GM18868 (cell line): ENCODE measurements around the gene GMDS.
A peak's percentile ranks its signal among the peaks of the same experiment; 100 is the strongest.
"Not testable (repeated sequence)": the region's sequence is repeated elsewhere in the genome, so short reads cannot be mapped to it uniquely, and the experiment has no call there.

Experiments used
- ATAC-seq: cut with Tn5 transposase; IDR thresholded peaks from one replicate; pipeline ENCODE4 v1.9.1; 2021; ENCODE audit warnings: mild to moderate bottlenecking, moderate library complexity; ENCODE audit not compliant: unreplicated experiment

GMDS gene

GRCh38 chr6:1672379-1672778 lies 573.0 kb downstream of the GMDS start:
- no peak for ATAC-seq

DNA sequence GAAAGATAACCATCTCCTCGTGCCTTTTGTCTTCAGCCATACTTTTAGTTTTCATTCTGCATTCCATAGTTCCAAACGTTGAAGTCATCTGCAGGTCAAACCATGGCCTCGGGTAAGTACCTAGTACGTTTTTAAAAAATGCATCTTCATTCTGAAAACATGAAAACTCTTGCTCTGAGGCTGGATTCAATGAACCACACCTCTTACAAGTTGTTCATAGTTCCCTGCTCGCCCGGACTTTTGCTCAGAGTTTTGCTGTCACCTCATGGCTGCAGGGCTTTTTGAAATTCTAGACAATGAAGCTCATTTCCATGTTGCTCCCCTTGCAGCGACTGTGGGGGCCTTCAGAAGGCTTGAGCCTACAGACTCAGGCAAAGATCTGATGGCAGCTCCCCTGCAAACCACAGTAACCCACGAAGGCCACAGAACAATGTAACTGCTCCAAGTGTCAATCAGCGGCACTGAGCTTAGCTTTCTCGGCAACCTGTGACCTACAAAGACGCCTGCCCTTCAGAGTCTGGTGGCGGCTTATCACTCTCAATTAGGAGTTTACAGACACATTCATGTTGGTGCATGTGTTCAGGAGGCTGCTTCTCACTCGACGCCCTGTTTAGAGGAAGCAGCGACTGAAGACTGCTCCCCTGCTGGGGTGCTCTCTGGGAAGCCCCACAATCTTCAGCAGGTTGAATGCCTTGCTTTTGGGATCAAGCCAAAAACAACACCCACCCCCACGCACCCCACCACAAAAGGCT lies 574.5 kb downstream of the GMDS start:
- no peak for ATAC-seq

- no peak for ATAC-seq
Measured at GRCh38 chr6:1669996-1670395, 575.4 kb downstream of the GMDS start.

DNA sequence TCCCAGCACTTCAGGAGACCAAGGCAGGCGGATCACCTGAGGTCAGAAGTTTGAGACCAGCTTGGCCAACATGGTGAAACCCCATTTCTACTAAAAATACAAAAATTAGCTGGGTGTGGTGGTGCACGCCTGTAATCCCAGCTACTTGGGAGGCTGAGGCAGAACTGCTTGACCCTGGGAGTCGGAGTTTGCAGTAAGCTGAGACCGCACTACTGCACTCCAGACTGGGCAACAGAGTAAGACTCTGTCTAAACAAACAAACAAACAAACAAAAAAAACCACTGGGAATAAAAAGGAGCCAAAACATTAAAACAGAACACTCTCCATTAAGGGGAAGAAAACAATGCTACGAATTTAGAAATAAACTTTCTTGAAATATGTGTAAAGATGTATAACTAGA lies 576.9 kb downstream of the GMDS start:
- not testable (repeated sequence) for ATAC-seq

GRCh38 chr6:1667805-1668175 lies 577.6 kb downstream of the GMDS start:
- no peak for ATAC-seq

- ATAC-seq, result no peak
Measured at GRCh38 chr6:1667012-1667804, 578.2 kb downstream of the GMDS start.

DNA sequence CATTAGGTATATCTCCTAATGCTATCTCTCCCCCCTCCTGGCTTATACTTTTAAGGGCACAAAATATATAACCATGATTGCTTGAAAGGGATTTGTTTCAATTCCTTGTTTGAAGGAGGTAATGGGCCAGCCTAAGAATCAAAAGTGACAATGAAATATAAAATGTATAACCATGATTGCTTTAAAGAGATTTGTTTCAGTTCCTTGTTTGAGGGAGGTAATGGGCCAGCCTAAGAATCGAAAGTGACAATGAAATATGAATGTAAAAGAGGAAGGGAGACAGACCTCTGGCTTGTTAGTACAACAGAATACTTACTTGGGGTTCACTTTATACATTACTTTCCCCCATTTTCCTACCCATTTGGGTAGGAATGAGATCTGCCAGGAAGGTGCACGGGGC lies 580.2 kb downstream of the GMDS start:
- peak; percentile 96 for ATAC-seq

DNA sequence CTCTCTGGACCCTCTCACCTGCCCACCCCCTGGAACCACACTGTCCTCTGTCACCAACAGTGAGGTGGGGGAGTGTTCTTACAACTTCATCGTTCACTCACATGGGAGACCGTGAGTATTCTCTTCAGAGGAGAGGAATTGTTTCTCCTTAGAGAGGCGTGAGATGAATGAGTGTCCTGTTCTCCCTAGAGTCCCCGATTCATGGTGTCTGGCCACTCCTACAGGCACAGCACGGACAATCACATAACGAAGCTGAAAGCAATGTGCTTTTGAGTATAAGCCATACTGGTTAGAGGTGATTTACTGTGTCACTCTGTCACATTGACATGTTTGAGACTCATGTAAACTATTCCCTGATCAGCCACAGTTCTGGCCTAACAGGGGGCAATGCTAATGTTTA lies 581.1 kb downstream of the GMDS start:
- no peak for ATAC-seq

GRCh38 chr6:1663511-1663910 lies 581.9 kb downstream of the GMDS start:
- ATAC-seq, result no peak

DNA sequence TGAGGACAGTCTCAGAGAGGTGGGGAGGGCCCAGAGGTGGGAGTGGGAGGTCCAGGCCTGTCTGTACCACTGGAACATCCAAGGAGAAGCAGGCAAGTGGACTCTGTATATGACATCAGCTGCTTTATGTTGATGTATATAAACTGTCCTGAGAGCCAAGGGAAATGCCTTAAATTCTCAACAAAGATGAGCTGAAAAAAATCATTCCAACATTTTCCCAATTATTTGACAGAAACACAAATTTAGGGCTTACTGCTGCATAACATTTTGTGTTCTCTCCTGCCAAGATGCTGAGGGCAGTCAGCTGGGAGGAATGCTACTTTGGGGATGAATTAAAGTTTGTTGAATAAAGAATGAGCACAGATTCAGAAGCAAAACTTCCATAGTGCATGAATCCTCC lies 582.9 kb downstream of the GMDS start:
- ATAC-seq, result no peak

GRCh38 chr6:1659816-1660215 lies 585.6 kb downstream of the GMDS start:
- ATAC-seq, result no peak

GRCh38 chr6:1658212-1659005 lies 587.0 kb downstream of the GMDS start:
- ATAC-seq, result no peak

DNA sequence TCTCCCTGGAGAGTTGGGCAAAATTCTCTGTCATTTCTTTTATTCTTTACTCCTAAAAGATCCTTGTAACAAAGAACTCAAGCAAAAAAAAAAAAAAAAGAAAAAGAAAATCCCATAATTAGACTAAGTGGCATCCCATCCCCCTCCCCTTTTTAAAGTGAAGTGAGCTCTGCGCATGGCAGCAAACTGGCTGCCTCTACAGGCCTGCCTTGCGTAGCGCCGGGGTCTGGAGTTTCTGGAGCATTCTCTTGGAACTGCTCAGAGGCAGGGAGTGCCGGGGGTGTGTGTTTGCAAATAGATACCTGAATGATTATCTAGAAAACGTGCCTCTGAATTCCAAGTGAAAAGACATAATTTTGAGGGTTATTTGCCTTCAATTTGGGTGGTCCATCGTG lies 587.6 kb downstream of the GMDS start:
- ATAC-seq, result no peak

DNA sequence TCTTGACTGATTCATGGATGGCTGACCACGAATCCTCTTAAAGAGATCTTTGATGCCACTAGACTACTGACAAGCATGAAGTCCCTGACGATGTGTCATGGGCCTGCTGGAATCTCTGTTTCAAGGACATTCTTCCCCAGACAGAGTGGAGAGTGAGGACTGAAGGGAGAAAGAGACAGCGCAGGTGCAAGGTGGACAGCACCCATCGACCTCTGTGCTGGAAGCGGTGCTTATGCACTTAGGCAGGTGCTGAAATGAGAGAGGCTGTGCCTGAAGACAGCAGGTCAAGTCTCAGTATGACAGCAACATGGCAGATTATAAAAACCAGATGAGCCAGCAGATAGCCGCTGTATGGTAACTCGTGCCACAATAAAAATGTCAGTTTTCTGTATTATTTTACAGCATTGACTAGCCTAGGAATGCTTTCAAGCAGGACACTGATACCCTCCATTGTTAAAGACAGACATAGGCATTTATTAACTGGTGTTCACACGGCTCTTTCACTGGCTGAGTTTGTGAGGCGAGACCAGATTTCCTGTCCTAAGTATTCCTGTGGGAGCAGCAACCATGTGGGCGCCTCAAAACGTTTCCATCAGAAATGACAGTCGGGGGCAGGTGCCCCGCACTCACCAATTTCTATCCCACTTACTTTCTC lies 588.2 kb downstream of the GMDS start:
- no peak for ATAC-seq

GRCh38 chr6:1654054-1654453 lies 591.4 kb downstream of the GMDS start:
- ATAC-seq, result no peak

GRCh38 chr6:1652842-1653241 lies 592.6 kb downstream of the GMDS start:
- no peak for ATAC-seq

DNA sequence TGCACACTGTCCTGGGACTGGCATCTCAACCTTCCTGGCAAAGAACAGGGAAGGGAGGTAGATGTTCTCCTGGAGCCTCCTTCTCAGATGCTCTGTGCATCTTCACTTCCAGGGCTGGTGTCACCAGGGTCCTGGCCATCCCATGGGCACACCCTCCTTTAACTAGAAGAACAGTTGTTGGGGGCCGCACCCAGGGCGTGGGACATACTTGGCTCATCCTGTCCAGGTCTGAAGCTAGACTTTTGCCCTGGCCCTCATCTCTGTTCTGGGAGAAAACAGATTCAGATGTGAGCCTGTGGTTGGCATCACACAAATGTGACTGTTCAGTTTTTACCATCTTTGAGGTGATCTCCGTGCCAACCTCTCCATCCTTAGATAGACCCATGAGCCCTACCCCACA lies 594.0 kb downstream of the GMDS start:
- no peak for ATAC-seq

DNA sequence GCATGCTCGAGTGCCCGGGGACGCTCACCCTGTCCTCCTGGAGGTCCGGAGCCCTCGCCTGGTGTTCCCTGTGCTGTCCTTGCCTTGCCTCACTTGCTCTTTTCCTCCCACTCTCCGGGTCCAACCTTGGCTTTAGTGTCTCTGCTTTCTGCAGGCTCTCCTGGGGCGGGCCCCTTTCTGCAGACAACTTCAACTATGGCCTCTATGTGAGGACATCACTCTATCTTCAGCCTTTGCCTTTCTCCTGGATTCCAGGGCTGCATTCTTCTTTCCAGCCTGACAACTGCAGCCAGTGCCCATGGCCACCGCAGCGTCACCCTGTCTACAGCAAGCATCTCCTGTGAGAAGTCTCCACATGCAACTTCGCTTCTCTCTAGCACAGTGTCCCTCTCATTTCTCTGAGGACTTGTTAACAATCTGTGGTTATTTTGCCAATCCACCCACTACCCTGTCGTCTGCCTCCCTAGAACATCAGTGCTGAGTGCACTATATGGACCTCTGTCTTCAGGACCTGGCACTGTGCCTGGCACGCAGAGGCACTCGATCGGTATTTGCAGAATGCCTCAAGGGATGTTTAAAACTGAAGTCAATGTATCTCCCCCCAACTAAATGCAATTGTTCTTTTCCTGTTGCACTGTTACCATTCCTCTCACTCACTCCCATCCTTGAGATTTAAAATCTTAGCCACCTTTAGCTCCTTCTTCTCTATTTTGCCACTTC lies 599.8 kb downstream of the GMDS start:
- ATAC-seq, result no peak

DNA sequence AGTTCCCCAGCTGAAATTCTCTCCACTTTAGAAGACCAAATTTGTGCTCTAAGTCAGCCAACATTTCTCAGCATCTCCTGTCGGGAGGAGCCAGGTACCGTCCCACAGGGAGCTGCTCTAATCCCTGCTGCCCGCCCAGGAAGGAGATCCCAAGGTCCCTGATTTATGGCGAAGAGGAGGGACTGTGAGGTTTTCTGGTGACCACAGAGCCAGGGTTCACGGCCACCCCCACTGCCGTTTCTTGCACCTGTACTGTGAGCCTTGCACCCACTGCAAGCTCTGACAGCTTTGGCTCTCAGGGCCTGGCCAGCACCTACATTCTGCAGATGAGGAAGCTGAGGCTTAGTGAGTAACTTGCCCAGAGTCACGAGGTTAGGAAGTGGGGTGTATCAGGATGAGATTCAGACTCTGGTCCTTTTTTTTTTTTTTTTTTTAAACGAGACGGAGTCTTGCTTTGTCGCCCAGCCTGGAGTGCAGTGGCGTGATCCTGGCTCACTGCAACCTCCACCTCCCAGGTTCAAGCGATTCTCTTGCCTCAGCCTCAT lies 600.8 kb downstream of the GMDS start:
- ATAC-seq, result no peak

DNA sequence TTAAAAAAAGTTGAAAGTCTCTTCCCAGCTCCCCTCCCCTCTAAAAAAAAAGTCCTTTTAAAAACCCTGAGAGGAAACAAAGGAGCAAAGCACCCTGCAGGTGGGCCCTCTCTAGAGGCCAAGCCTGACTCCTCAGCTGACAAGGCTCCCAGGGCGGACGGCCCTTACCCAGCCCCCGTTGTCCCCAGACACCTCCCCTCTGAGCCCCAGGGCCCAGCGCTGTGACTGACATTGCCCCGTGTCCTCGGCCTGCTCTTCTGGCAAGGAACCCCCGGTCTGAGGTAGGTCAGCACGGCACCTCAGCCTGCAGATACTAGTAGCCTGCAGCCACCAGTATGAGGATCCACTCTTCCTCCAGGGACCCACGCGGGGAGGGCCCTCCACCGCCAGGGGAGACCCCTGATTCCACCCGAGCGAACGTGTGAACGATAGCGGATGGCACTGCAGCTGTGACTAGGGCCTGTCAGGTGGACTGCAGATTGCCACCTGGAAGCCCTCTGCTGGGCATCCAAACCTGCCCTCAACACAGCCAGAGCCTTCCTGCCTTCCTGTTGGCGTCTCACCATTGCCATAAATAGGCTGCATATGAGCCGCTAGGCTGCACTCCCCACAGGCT lies 601.5 kb downstream of the GMDS start:
- ATAC-seq, result no peak
